PC-9 (cell line): ENCODE measurements around the gene PLEKHH1. TPM values are rescaled to one million over a fixed set of nuclear protein-coding genes. Genes with fewer than 3 reads are reported as not detected.

Experiments
- BruUV-seq: library from RNA; stranded (reverse); fragments of 400-500 nt; replicated peaks from 2 replicates; lab custom pipeline; 2021; lab: Mats Ljungman, UMichigan
- CTCF ChIA-PET: fragments of 300-600 bp; sonication (Branson Sonifier 250); formaldehyde crosslinking; loops from one replicate; lab custom pipeline; 2022; ENCODE audit warnings: antibody characterized with exemption; lab: Charles Lee
- POLR2A ChIA-PET: fragments of 300-600 bp; sonication (Branson Sonifier 250); formaldehyde crosslinking; loops from one replicate; lab custom pipeline; 2022; ENCODE audit warnings: antibody characterized with exemption; ENCODE audit not compliant: unreplicated experiment; lab: Charles Lee
- DNase-seq, 2 experiments: peaks; one replicate each; pipeline versions ENCODE4 v3.0.0 to v3.0.0-alpha.2; 2015 to 2022; ENCODE audit warnings: mixed read lengths in 1 of 2
- H2AFZ ChIP-seq: fragments of 200-600 bp; sonication (generic); 2 replicates; pipeline ENCODE4 v1.8.1; 2017; ENCODE audit warnings: antibody characterized with exemption
- H3F3A ChIP-seq: fragments of 200-600 bp; sonication (generic); 2 replicates; pipeline ENCODE4 v1.8.1; 2017; ENCODE audit warnings: antibody characterized with exemption, mild to moderate bottlenecking, low read depth; ENCODE audit not compliant: insufficient read depth
- H3K27ac ChIP-seq: fragments of 200-600 bp; sonication (generic); 2 replicates; pipeline ENCODE4 v1.6.1; 2016; ENCODE audit warnings: mixed run types
- H3K27me3 ChIP-seq: fragments of 200-600 bp; sonication (generic); 2 replicates; pipeline ENCODE4 v1.6.1; 2016; ENCODE audit warnings: low read depth, mixed run types; ENCODE audit not compliant: insufficient read depth
- H3K36me3 ChIP-seq: fragments of 200-600 bp; sonication (generic); 2 replicates; pipeline ENCODE4 v1.6.1; 2016; ENCODE audit warnings: low read depth, mixed run types
- H3K4me1 ChIP-seq: fragments of 200-600 bp; sonication (generic); replicated peaks from 2 replicates; pipeline ENCODE4 v1.6.1; 2016; ENCODE audit warnings: mixed run types; ENCODE audit not compliant: insufficient read depth
- H3K4me2 ChIP-seq: fragments of 200-600 bp; sonication (generic); 2 replicates; pipeline ENCODE4 v1.6.1; 2017; ENCODE audit warnings: mixed run types
- H3K4me3 ChIP-seq: fragments of 200-600 bp; sonication (generic); 2 replicates; pipeline ENCODE4 v1.6.1; 2016; ENCODE audit warnings: mixed run types
- H3K79me2 ChIP-seq: fragments of 200-600 bp; sonication (generic); 2 replicates; pipeline ENCODE4 v1.6.1; 2017; ENCODE audit warnings: low read depth, mixed run types
- H3K9me2 ChIP-seq: fragments of 200-600 bp; sonication (generic); 2 replicates; pipeline ENCODE4 v1.8.1; 2017; ENCODE audit warnings: mild to moderate bottlenecking; ENCODE audit not compliant: insufficient read depth
- H3K9me3 ChIP-seq: fragments of 200-600 bp; sonication (generic); 2 replicates; pipeline ENCODE4 v1.8.1; 2016; ENCODE audit warnings: low read depth; ENCODE audit not compliant: insufficient read depth
- H4K20me1 ChIP-seq: fragments of 200-600 bp; sonication (generic); 2 replicates; pipeline ENCODE4 v1.8.1; 2017; ENCODE audit not compliant: insufficient read depth
- CTCF ChIP-seq: fragments of 200-600 bp; sonication (generic); conservative IDR thresholded peaks from 2 replicates; pipeline ENCODE4 v1.6.1; 2017; ENCODE audit warnings: mixed run types, antibody characterized with exemption, mild to moderate bottlenecking, moderate library complexity
- EZH2 ChIP-seq: fragments of 200-600 bp; sonication (generic); IDR thresholded peaks from 2 replicates; pipeline ENCODE4 v1.8.0; 2017; ENCODE audit warnings: antibody characterized with exemption, low read depth
- intact Hi-C: fragments of 100-400 bp; cut with micrococcal nuclease; formaldehyde crosslinking; loops from one replicate; pipeline ENCODE4 v1.10.0; 2022; ENCODE audit not compliant: unreplicated experiment
- total RNA-seq: library from RNA; stranded (reverse); gene quantifications from 2 replicates; pipeline ENCODE4 v1.2.3, GENCODE V29; 2021

The PLEKHH1 gene
- total RNA-seq, 1 experiment from 2014 or later = 13.6 TPM

GRCh38 chr14:67566908-67567307, 33.8 kb downstream of the PLEKHH1 start:
- Histone ChIP-seq H3K4me3 (no peak overlapping the region), H3K36me3 (no peaks in the 10 kb centered on the region), H3F3A (no peaks in the 10 kb centered on the region), H3K79me2 (no peaks in the 10 kb centered on the region), H2AFZ (no peak overlapping the region), H3K4me1 (peaks cover 8% of the 10 kb centered on the region; the same call in 1 of the 2 replicates), H3K27ac (no peak overlapping the region), H3K4me2 (no peak overlapping the region), H3K9me2 (no peaks in the 10 kb centered on the region), H4K20me1 (no peaks in the 10 kb centered on the region), H3K27me3 (no peaks in the 10 kb centered on the region), H3K9me3 (no peaks in the 10 kb centered on the region)
- ChIA-PET CTCF (interaction anchor here (1.3 kb wide), 1 partner anchor 39 kb away, joined by 3 read pairs; no protein-coding TSS in a partner anchor), POLR2A (no interaction called here)
- TF ChIP-seq EZH2 (no peak), CTCF (no peak)
- DNase-seq = no peak
- BruUV-seq = no TSS peak
- intact Hi-C loops = no loop called here

- BruUV-seq = no TSS peak
Measured at GRCh38 chr14:67567654-67568053, 34.6 kb downstream of the PLEKHH1 start.

GRCh38 chr14:67569011-67569650, 36.0 kb downstream of the PLEKHH1 start:
- Histone ChIP-seq H3K4me1 (peaks cover 8% of the 10 kb centered on the region; the same call in 1 of the 2 replicates), H3K27ac (no peak overlapping the region), H2AFZ (no peak overlapping the region), H3K79me2 (no peaks in the 10 kb centered on the region), H3K27me3 (no peaks in the 10 kb centered on the region), H3K36me3 (no peaks in the 10 kb centered on the region), H3K4me3 (no peak overlapping the region), H3K4me2 (no peak overlapping the region), H3K9me3 (no peaks in the 10 kb centered on the region), H4K20me1 (no peaks in the 10 kb centered on the region), H3F3A (no peaks in the 10 kb centered on the region), H3K9me2 (no peaks in the 10 kb centered on the region)
- no TSS peak for BruUV-seq
- POLR2A ChIA-PET = no interaction called here
- no peak for DNase-seq
- TF ChIP-seq CTCF = no peak
- TF ChIP-seq EZH2 = no peak
- CTCF ChIA-PET = interaction anchor here (3.6 kb wide), 1 partner anchor 141 kb away, joined by 44 read pairs; no protein-coding TSS in a partner anchor
- intact Hi-C loops = no loop called here

More at GRCh38 chr14:67567654-67568053, 34.6 kb downstream of the PLEKHH1 start:
- H3K79me2 ChIP-seq = no peaks in the 10 kb centered on the region
- POLR2A ChIA-PET = no interaction called here
- CTCF ChIA-PET = interaction anchor here (0.9 to 1.3 kb wide), 2 partner anchors 14 to 40 kb away, joined by 3 read pairs; no protein-coding TSS in a partner anchor
- peaks cover 8% of the 10 kb centered on the region; the same call in 1 of the 2 replicates for H3K4me1 ChIP-seq
- intact Hi-C loops = no loop called here
- H4K20me1 ChIP-seq = no peaks in the 10 kb centered on the region
- H3K4me2 ChIP-seq = no peak overlapping the region
- H3K9me2 ChIP-seq = no peaks in the 10 kb centered on the region
- H3K4me3 ChIP-seq = no peak overlapping the region
- H3K27me3 ChIP-seq = no peaks in the 10 kb centered on the region
- no peaks in the 10 kb centered on the region for H3K9me3 ChIP-seq
- no peak overlapping the region for H2AFZ ChIP-seq
- no peak for TF ChIP-seq CTCF
- TF ChIP-seq EZH2 = no peak
- no peaks in the 10 kb centered on the region for H3F3A ChIP-seq
- DNase-seq = peak in 1 of 2 experiments; percentile 68
- no peaks in the 10 kb centered on the region for H3K36me3 ChIP-seq
- H3K27ac ChIP-seq = no peak overlapping the region
